Measurements from ENCODE around the gene METTL26.

DNA sequence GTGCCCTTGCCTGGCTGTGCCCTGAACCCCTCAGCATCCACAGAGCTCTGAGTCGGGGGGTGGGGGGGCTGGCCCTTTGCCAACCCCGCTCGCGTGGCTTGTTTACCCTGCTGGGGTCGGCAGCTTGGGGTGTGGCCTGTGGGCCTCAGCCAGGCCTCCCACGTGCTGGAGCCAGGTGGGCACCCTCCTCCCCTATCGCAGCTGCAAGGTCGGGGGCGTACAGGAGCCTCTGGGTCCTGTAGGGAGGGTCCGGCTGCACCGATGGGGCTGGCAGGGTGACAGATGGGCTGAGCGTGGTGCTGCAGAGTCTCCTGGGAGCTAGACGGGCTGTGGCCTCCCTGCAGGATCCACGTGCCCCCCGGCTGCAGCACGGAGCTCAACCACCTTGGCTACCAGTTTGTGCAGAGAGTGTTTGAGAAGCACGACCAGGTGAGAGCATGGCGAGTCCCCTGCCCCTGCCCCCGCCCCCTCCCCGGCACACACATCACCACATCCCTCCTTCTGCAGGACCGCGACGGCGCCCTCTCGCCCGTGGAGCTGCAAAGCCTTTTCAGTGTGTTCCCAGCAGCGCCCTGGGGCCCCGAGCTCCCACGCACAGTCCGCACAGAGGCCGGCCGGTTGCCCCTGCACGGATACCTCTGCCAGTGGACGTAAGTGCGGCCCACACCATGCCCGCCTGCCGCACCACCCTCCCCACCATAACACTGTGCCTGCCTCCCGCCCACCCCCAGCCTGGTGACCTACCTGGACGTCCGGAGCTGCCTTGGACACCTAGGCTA, 35.4 kb upstream of the METTL26 start:
- TF ChIP-seq EZH2 (IDR thresholded peaks at IDR 0.05; ENCODE audit: insufficient read depth, poor library complexity, severe bottlenecking), result no peak
- no peak for TF ChIP-seq EZH2phosphoT487 (IDR thresholded peaks at IDR 0.05; ENCODE audit: insufficient read depth, low read depth)

Measured in GM23248 (cell line).